Glomerular visceral epithelial cell (primary cell): ENCODE results near the gene BFSP1.

Experiments
- DNase-seq: peaks from one replicate; pipeline ENCODE4 v3.0.0-alpha.2; 2016; ENCODE audit errors: extremely low spot score

Gene BFSP1

DNA sequence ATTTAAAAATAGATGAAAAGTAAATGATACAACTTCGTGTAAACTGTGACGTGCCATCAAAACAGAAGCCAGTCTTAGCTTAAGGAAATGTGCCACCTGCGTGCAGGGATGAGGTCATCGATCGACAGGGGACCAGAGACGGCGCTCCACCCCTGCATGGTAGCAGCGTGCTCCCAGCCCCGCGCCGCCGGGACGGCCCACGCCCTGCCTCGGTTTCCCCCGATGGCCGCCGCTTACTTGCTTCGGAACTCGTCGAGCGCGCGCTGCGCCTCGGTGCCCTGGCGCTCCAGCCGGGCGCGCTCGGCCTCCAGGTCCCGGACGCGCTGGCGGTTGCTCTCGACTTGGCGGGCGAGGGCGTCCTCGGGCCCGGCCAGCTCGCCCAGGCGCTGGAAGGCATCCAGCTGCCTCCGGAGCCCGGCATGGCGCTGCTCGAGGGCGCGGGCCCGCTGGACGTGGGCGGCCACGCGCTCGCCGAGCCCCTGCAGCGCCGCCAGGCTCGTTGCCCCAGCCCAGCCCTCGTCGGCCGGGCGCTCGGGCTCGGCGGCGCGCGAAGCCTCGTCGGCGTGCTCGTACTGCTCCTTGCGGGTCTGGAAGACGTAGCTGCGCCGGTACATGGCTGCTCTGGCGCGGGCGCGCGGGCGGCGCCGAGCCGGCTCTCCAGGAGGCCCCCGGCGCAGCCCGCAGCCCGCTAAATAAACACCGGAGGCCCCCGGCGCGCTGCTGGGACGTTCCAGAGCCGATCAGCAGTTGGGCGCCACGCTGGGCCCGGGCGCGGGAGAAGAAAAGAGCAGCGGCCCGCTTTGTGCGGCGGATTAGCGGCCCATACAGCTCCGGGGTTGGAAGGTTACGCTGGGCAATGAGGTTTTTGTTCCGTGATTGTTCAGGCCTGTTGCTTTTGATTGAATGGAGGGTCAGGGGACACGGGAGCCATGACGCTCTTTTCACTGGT is at the start of gene BFSP1:
TSS of gene BFSP1 (minus strand) at position 664 of the 949 bp plus-strand sequence. CDS start at position 614, 50 bp downstream.
- peak; percentile 65 for DNase-seq

DNA sequence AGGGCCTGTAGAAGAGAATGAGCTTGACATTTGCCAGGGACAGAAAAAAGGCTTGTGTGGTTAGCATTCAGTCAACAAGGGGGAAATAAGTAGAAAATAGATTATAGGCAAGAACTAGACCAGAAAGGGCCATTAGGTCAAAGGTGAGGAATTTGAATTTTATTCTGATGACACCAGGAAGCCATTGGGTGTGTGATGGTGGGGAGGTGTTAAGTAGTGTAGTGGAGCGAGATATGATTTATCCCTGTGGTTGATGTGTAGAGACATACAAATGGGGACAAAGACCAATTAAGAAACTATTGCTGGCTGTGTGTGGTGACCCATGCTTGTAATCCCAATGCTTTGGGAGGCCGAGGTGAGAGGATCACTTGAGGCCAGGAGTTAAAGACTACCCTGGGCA is 49.7 kb upstream of the BFSP1 start:
- DNase-seq, result no peak

DNA sequence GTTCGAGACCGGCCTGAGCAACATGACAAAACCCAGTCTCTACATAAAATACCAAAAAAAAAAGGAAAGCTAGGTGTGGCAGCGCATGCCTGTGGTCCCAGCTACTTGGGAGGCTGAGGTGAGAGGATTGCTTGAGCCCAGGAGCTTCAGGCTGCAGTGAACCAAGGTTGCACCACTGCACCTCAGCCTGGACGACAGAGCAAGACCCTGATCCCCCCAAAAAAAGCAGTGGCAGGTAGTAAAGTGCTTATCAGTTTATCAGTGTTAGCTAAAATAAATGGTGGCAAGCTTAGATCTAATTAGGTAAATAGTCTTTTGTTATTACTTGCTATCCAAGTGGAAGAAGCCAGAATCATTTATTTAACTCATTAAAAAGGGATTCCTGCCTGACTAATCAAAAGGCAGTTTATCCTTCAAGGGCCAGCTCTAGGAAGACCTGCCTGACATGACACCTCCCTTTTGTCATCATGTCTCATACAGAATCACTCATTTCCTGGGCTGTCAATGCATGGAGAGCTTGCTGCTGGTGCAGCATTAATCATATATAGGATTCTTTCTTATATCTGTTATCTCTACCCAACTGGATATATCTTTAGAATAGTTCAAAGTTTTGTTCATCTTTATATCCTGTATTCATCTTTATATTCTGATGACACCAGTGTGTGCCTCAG is 48.3 kb upstream of the BFSP1 start:
- no peak for DNase-seq

DNA sequence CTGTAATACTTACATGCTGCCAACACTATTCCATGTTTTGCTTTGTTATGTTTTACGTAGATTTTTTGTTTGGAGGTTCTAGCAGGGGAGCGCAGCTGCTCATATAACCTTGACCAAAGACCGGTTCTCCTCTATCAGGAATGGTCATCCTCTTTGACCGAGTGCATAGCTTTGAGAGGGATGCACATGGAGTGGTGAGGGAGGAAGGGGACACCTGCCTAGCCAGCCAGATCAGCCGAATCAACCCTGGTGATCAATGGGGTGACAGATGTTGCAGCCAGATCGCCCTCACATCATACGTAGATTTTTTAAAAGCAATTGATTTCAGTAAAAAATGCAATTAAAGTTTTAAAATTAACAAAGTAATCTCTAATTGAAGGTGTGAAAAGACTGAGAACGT is 45.0 kb upstream of the BFSP1 start:
- DNase-seq, result no peak

DNA sequence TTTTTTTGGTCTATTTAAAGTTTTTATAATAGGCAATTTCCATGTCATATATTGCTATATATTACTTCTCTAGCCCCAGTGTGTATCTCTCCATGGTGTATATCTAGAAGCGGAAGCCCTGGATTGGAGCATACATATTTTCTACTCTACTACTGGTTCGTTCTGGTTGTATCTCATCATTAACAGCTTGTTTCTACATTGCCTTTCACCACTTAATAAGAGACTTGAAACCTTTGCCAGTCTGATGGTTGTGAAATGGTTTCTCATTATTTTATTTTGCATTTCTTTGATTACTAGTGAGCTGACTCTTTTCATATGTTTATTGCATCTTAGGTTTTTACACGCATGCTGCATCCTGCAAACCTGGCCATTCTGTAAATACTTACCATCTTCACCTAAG is 42.3 kb upstream of the BFSP1 start:
- DNase-seq, result no peak

DNA sequence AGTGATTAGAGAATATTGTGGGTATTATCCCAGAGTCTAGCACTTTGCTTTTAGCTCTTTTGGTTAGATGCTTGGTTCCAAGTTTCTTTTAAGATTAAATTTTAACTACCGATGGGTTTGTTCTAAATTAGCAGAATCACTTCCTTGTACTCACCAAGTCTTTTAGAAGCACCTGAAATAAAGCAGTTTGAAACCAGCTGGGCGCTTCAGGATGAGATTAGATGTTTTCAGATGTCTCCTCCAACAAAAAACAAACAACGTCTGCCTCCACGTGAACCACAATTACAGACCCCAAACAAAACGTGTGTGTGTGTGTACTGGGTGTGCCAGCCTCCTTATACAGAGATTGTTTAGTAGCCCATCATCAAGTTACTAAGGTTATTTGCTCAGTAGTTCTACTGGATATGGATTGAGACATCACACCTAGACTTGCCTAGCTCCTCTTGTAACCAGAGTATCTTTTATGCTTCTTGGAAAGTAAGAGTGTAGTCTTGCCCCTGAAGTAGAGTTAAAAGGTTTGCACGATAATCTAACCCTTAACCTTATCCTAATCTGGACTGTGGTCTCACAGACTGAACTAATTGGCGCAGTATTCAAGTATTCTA is 41.0 kb upstream of the BFSP1 start:
- no peak for DNase-seq

DNA sequence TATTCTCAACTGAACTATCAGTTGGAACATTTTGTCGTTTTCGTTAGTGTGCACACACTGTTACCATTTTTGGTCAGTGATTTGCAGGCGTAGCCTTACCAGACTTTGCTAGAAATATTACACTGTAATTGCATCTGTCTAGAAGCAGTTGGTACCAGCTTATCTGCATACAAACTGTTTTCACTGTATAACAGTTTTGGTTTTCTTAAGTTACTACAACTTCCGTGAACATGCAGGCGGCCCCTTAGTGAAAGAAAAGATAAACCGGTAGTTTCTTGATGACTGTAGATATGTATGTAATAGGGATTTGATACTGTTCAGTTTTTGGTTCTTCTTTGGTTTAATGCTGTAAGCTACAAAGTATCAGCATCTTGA is 40.0 kb upstream of the BFSP1 start:
- DNase-seq, result no peak

DNA sequence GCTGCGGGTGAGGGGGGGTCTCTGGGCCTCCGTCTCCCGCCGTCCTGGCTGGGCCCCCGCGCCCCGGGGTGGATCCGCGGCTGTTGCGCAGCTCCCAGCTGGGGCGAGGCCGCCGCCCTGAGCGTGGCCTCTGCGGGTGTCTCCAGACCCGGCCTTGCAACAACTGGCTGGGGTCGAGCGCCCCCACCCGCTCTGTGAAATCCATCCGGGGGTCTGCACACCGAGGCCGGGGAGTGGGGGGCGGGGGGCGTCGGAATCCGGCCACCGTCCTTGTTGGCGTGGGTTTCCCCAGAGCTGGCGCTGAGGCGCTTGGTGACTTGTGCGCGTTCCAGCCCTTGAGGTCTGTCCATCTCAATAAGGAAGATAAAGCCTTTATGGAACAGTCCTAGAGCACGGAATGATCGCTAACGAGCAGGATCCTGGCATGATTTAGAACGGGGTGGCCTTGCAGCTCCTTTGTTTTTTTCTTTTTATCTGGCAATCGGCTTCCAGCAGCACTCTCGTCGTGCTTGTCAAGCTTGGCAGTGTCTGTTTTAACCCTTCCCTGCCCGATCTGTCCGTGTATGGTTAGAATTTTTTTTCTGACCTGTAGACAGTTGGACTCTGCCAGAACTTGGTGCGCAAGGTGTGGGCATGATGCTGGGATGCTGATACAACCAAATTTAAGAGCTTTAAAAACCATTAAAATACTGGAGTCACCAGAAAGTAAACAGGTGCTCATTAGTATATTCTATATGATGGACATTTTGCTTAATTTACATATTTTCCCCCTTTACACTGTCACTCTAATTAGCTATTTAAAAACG is 39.4 kb upstream of the BFSP1 start:
- DNase-seq, result peak; percentile 68

DNA sequence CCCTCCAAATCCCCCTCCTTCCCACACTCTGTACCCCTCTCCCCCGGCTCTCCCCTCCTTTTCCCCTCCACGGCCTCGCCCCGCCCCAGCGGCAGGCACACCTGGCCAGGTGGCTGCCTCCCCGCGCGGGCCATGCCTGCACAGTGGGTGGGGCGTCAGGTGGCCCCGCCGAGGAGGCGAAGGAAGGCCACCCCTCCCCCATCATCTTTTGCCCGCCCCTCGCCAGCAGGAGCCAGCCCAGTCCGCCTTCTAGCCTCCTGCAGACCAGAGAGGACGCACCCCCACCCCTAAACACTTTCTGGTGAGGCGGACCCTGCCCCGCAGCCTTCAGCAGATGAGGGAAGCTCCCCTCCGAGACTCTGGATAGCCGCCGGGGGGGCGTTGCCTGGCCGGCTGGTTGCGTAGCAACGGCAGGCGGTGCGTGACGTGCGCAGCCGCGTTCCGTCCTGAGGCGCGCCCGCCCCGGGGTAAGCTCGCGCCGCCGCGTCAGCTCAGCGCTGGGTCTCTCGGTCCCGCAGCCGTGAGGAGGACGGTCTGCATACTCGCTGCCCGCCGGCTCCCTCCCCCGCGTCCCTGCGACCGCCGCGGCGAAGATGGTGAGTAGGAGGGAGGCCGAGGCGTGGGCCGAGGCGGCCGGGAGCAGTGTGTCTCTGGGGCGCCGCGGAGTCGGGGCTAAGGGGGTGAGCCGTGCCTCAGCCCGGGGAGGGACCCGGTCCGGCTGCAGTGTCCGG is 38.6 kb upstream of the BFSP1 start, which contains the start of gene DSTN:
TSS of gene DSTN (plus strand) at position 460 of the 731 bp plus-strand sequence. CDS start at position 594, 134 bp downstream.
- DNase-seq, result peak; percentile 97

DNA sequence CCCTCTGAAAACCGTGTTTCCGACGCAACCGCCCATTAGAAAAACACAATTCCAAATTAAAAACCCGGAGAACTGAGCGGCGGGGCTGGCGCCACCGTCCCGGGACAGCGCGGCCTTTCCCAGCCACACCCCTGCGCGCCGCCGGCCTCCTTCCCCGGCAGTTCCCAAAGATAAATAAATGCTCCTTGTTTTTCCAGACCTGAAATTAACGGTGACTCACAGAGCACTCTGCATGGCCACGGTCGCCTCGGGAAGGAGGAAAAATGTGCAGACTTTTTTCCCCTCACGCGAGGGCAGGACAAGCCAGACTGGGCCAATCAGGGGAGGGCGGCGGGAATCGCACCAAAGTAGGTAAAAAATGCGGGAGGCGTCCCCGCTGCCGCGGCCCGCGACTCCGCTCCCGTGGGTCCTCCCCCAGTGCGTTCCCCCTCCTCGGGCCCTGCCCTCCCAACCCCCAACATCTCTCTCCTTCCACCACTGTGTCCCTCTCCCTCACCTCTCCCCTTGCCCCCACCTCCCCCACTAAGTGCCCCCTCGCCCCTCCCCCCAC is 37.9 kb upstream of the BFSP1 start:
- DNase-seq, result peak; percentile 98

DNA sequence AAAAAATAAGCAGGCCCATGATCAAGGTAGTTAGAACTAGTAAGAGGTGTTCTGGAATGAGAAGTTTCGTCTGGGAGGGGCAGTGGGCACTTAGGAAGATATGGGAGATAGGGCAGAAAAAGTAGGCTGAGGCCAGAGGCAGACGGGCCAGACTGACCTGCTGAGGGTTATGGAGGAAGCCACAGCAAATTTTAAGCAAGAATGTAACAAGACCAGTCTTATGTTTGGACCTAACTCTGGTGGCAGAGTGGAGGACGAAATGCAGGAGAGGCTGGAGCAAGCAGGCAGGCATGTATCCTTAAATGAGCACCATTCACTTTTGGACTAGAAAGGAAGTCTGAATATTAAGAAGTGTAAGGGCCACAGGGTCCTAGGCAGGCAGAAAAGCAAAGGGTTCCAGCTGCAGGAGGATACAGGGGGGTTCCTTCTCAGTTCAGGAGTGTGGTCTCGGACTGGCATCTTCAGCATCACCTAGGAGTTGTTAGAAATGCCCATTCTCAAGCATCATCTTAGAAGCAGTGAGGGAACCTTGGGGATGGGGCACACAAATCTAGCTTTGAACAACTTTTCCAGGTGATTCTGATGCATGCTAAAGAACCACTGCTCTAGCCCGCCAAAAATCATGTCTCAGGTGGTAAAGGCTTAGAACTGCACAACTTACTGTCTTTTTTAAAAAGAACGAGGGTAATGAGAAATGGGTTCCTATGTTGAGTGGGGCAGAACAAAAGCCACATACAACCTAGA is 37.0 kb upstream of the BFSP1 start:
- DNase-seq, result no peak

DNA sequence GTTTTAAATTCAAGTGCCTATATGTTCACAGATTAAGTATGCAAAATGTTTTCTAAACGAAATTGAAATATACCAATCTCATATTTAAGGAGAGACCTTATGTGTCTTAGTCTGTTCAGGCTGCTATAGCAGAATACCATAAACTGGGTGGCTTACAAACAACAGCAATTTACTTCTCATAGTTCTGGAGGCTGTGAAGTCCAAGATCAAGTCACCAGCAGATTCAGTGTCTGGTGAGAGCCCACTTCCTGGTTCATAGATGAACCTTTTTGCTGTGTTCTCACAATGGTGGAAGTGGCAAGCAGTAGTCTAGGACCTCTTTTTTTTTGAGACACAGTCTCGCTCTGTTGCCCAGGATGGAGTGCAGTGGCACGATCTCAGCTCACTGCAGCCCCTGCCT is 35.2 kb upstream of the BFSP1 start:
- no peak for DNase-seq

DNA sequence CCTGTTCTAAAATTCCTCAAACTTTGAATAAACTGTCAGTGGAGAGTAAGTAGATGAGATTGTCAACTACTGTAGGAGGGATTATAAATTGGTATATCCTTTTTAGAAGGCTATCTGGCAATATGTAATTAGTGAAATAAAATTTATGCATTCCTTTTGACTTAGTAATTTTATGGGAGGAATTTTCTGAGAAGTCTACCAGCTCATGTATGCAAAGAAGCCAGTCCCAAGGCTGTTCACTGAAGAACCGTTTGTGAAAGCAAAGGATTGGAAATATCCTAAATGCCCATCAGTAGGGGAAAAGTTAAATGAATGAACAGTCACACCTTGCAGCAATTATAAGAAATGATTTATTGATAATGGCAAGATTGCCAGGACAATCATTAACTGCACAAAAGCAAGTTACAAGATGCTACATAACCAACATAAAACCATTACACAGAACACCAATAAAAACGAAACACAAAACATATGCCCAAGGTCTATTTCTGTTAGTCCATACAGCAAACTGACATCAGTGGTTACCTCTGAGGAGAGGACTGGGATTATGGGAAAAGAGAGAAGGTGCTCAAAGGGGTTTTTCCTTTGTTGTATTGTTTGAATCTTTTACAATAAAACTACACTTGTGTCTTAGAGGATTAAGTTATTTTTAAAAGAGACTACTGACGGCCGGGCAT is 34.1 kb upstream of the BFSP1 start:
- DNase-seq, result no peak

DNA sequence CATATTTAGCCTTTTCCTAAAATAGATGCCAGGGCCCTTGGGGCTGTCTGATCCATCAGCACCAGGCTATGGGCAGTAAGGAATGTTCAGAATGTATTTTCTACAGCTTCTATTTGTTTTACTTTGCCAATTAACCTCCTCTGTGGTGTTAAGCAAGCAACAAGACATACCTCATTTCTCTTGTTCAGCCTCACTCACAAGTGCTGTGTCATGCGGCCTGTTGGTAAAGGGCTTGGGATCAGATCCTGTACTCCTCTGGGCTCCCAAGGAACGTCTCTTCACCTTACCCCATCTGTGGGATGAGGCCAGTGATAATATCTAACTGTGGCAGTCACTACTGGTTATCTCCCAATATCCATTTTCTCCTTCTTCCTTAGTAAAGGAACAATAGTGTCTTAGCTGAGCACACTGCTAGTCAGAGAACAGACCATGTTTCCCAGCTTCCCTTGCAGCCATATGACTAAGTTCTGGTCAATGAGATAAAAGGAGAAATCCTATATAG is 31.7 kb upstream of the BFSP1 start:
- DNase-seq, result peak; percentile 62

DNA sequence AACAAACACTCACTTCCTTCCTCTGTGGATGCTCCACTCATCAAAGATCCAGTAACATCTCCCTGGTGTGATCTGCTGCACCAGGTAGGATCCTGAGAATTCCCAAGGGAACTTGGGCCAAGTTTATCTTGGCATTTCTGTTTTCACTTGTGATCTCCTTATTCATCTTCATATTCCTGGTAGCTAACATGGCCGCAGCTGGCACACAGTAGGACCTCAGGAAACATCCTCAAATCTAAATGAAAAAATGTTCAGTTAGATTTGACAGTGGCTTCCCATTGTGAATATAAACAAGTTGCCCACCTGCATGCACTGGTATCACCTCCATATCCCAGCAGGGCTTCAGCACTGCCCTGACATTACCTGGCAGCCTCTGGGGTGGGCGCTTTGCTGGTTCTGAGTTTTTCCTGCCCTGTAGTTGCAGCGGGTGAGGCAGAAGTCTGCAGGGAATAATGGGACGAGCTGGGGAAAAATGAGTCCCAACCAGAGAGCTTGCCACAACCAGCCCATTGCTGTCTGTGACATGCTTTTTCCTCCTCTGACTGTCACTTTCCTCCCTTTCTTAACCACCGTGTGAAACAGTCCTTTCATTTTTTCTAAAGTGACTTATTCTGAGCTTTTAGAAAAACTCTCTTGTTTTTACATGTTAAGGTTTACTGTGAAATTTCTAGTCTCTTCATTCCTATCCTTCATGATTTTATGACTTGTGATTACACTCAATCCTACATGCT is 29.3 kb upstream of the BFSP1 start:
- DNase-seq, result no peak

DNA sequence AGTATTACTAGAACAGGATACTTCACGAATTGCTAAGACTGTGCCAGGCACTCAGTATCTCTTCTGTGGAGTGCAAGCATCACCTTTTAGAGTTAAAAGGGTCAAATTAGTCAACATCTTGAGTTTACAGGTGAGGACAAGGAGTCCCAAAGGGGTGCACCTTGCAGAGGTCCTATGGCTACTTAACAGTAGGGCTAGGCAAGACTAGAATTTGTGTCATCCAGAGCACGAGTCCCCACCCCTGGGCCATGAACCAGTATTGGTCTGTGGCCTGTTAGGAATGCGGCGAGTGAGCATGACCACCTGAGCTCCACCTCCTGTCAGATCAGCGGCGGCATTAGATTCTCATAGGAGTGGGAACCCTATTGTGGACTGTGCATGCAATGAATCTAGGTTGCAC is 28.2 kb upstream of the BFSP1 start:
- no peak for DNase-seq

DNA sequence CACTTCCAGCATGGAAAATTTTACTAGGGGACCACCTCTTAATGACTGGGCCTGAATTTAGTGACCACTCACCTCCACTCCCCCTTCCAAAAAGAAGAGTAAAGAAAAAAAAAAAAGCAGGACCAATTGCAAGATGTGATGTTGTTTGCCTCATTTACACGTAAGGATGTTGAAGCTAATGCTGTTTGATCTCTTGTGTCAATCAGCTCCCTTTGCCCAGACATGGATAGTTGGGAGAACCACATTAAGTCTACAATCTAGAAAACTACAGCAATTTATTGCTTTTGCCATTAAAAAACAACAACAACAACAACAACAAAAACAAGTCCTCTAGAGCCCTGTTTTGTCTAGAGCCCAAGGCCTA is 27.7 kb upstream of the BFSP1 start:
- no peak for DNase-seq

DNA sequence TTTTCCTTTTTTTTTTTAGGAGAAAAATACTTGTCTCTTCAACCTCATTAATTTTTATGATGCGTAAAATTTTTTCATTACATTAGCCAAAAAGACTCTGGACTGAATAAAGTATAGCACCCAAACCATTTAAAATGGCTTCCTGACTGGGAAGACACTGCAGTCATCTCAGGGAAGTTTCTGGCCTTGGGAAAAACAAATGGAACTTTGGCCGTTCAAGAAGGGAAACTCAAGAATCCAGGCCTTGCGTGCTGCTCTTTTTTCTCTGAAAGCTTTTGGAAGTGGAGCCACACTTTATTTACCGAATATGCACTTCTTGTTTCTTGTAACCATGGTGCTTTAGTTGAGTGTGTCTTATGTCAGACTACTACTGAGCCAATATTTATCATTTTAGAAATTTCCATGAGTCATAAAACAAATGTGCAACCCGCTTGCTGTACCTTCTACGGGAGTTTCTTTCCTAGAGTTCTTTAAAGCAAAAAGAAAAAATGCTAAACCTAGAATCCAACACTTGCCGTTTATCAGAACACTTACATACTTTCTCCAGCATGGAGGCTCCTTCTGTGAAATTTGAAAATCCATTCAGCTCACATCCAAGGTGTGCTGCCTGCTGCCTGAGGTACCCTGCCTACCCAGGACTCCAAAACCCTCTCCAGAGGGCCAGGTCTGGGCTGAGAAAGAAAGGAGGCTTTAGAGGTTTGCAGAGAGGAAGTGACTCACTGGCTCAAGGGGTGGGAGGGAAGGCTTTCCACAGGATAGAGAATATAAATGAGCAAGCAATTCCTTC is 27.2 kb upstream of the BFSP1 start:
- DNase-seq, result peak; percentile 84
